Right lobe of liver (tissue), 4 donors: Measurements from ENCODE around the gene DAPK2.

ENCODE experiments used
- POLR2A ChIP-seq: fragments of 450-650 bp; IDR thresholded peaks from one replicate; pipeline ENCODE4 v1.6.1; 2017; ENCODE audit warnings: antibody characterized with exemption, mild to moderate bottlenecking
- TF ChIP-seq, protein P1 (sequence below), 4 donors: fragments of 200-600 bp in 3 of 4; fragments of 450-650 bp in 1 of 4; IDR thresholded peaks; one replicate each; pipeline versions ENCODE4 v1.5.1 to v1.8.0; 2016 to 2022; ENCODE audit warnings: antibody characterized with exemption in 4 of 4, mild to moderate bottlenecking in 2 of 4
- donor health status: DM: no; HTN: no; CAD: no.
- donor health status: DM: no; HTN: no; CAD: no.
- donor health status: DM: no; HTN: yes; CAD: no.

DNA sequence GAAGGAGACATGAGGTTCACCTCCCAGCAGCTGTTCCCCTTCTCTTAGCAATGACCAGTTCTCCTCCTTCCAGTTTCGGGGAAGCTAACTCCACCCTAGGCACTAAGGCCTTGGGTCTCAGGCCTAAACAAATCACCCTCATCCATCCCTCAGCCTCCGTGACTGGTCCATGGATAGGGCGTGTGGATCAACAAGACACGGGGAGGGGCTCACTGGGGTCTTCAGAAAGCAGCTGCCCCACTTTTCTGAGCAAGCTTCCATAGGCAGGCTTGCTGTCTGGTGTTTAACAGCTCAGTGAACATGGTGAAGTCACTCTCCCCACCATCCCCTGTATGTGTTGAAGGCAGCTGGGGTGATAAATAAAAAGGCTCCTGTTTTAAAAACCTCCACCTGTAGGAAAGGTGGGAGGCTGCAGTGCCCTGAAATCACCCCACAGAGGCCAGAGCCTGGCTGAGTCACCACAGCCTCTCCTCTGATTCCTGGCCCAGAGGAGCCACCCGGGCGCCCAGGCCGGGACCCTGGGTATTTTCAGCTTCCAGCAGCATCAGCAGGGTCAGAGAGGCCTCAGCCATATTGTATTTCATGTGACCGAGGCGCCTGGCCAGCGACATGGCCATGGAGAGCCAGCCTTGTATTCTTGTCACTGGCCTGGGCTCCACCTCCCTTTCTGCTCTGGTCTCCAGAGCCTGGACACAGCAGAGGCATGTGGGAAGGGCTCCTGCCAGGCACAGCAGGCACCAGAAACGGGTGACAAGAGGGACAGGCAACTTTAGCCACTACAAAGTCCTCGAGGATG lies 152.2 kb downstream of the DAPK2 start:
- TF ChIP-seq, protein P1, sequence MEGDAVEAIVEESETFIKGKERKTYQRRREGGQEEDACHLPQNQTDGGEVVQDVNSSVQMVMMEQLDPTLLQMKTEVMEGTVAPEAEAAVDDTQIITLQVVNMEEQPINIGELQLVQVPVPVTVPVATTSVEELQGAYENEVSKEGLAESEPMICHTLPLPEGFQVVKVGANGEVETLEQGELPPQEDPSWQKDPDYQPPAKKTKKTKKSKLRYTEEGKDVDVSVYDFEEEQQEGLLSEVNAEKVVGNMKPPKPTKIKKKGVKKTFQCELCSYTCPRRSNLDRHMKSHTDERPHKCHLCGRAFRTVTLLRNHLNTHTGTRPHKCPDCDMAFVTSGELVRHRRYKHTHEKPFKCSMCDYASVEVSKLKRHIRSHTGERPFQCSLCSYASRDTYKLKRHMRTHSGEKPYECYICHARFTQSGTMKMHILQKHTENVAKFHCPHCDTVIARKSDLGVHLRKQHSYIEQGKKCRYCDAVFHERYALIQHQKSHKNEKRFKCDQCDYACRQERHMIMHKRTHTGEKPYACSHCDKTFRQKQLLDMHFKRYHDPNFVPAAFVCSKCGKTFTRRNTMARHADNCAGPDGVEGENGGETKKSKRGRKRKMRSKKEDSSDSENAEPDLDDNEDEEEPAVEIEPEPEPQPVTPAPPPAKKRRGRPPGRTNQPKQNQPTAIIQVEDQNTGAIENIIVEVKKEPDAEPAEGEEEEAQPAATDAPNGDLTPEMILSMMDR (IDR thresholded peaks at IDR 0.05), result no peak
- TF ChIP-seq POLR2A, result no peak
